CD4-positive, alpha-beta memory T cell (primary cell): ENCODE data around the gene DDX56. TPM values are rescaled to one million over a fixed set of nuclear protein-coding genes. Genes with fewer than 3 reads are reported as not detected.

Source experiments
- CTCF ChIA-PET: fragments of 350-600 bp; sonication (Branson Sonifier 250); formaldehyde crosslinking; loops from one replicate; lab custom pipeline; 2021; ENCODE audit warnings: inconsistent platforms; ENCODE audit not compliant: partially characterized antibody; lab: Charles Lee
- POLR2A ChIA-PET: fragments of 350-600 bp; sonication (Branson Sonifier 250); formaldehyde crosslinking; loops from one replicate; lab custom pipeline; 2021; ENCODE audit not compliant: partially characterized antibody; lab: Charles Lee
- DNase-seq, 5 donors: peaks; one replicate each; pipeline versions ENCODE4 v3.0.0 to v3.0.0-alpha.2; 2020 to 2022; ENCODE audit warnings: mixed read lengths in 1 of 5
- H3K27ac ChIP-seq: one replicate; pipeline ENCODE4 v1.7.0; 2013; ENCODE audit warnings: low read depth, low read length
- H3K27me3 ChIP-seq: 2 replicates; pipeline ENCODE4 v1.7.0; 2013; ENCODE audit warnings: mild to moderate bottlenecking, low read length, moderate library complexity; ENCODE audit not compliant: insufficient read depth
- H3K36me3 ChIP-seq: 2 replicates; pipeline ENCODE4 v1.7.0; 2013; ENCODE audit warnings: mild to moderate bottlenecking, low read length, moderate library complexity; ENCODE audit not compliant: insufficient read depth
- H3K4me1 ChIP-seq: 2 replicates; pipeline ENCODE4 v1.7.0; 2013; ENCODE audit warnings: mild to moderate bottlenecking, low read length, moderate library complexity; ENCODE audit not compliant: insufficient read depth
- H3K4me3 ChIP-seq, 2 donors: one replicate each; pipeline ENCODE4 v1.7.0; 2013; ENCODE audit warnings: low read length in 2 of 2, mild to moderate bottlenecking in 1 of 2
- H3K9me3 ChIP-seq, 2 donors: one replicate each; pipeline ENCODE4 v1.7.0; 2013; ENCODE audit warnings: low read length in 2 of 2, control low read depth in 1 of 2; ENCODE audit not compliant: control insufficient read depth in 1 of 2
- H3K27ac Mint-ChIP-seq, 7 donors: one replicate each; pipeline ENCODE4 v1.8.0; 2020 to 2021; ENCODE audit warnings: mixed read lengths in 7 of 7, mild to moderate bottlenecking in 6 of 7, inconsistent platforms in 3 of 7, moderate library complexity in 3 of 7
- H3K27me3 Mint-ChIP-seq, 2 donors: one replicate each; pipeline ENCODE4 v1.8.0; 2020 to 2021; ENCODE audit warnings: mixed read lengths in 2 of 2
- H3K36me3 Mint-ChIP-seq, 2 donors: one replicate each; pipeline ENCODE4 v1.8.0; 2020 to 2021; ENCODE audit warnings: mixed read lengths in 2 of 2, inconsistent platforms in 1 of 2, mild to moderate bottlenecking in 1 of 2
- H3K4me1 Mint-ChIP-seq, 4 donors: one replicate each; pipeline ENCODE4 v1.8.0; 2020 to 2021; ENCODE audit warnings: mixed read lengths in 4 of 4, mild to moderate bottlenecking in 1 of 4
- H3K4me3 Mint-ChIP-seq, 8 donors: one replicate each; pipeline ENCODE4 v1.8.0; 2020 to 2021; ENCODE audit warnings: mixed read lengths in 8 of 8, mild to moderate bottlenecking in 7 of 8, moderate library complexity in 6 of 8, inconsistent platforms in 3 of 8
- H3K9me3 Mint-ChIP-seq, 8 donors: one replicate each; pipeline ENCODE4 v1.8.0; 2020 to 2021; ENCODE audit warnings: mixed read lengths in 8 of 8, mild to moderate bottlenecking in 5 of 8, inconsistent platforms in 3 of 8, moderate library complexity in 1 of 8
- intact Hi-C: fragments of 100-400 bp; cut with micrococcal nuclease; formaldehyde crosslinking; loops from one replicate; pipeline ENCODE4 v1.15.1; 2023
- polyA plus RNA-seq, 2 donors: library from polyadenylated mRNA; unstranded; fragments of 300-500 nt; fragmentation: Illumina TruSeq; gene quantifications; one replicate each; pipeline ENCODE4 v1.2.3, GENCODE V29; 2021
- total RNA-seq, 2 experiments: library from RNA; stranded (reverse); gene quantifications; one replicate each; pipeline ENCODE4 v1.2.3, GENCODE V29; 2021

The DDX56 gene
- total and polyA plus RNA-seq, 4 experiments from 2014 or later: 48.9 to 114 (median 79.7) TPM

- no peaks in the 10 kb centered on the region for H3K27me3 ChIP-seq
- H3K9me3 Mint-ChIP-seq: no peaks in the 10 kb centered on the region
- CTCF ChIA-PET: no interaction called here
These were observed 33.1 kb downstream of the DDX56 start for GRCh38 chr7:44540592-44541027.

DNA sequence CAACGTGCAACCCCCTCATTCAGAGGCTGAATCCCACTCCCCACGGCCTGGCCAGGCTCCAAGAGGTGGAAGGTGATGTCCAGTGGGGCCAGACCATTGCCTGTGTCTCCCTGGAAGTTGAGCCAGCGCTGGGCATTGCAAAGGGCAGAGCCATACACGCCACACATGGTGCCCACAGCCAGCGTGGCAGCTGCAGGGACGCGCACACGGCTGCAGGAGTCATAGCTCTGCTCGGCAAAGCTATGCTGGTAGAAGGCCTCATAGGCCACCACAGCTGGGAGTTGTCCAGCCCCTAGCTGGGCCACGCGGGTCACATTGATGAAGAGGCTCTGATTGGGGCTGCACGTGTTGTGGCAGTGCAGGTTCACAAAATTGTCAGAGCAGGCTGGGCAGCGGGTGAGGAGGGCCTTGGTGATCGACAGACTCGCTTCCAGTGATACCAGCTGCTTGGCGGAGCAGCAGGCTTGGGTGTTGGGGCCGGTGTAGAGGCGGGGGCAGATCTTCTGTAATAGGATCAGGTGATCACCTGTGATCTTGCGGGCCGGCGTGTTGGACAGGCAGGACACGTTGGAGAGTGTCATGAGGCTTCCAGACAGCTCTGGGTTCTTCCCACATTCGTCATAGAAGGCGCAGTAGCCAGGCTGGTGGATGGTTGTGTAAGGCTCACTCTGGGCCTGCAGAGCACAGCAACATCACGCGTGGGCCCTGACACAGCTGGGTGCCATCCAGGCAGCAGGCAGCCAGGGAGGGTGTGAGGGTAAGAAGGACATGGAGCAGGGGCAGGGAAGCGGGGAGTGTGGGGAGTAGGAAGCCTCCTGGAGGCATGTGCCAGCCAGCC lies 33.8 kb downstream of the DDX56 start:
- H3K27ac ChIP-seq: no peak overlapping the region
- no peaks in the 10 kb centered on the region for H3K4me1 ChIP-seq
- H3K9me3 ChIP-seq: no peaks in the 10 kb centered on the region
- H3K36me3 Mint-ChIP-seq: no peaks in the 10 kb centered on the region
- no peaks in the 10 kb centered on the region for H3K4me1 Mint-ChIP-seq
- no peak overlapping the region for H3K4me3 Mint-ChIP-seq
- intact Hi-C loops: no loop called here
- CTCF ChIA-PET: no interaction called here
- DNase-seq: no peak
- peak overlapping the region in 1 of 7 donors; percentile 53 for H3K27ac Mint-ChIP-seq
- H3K9me3 Mint-ChIP-seq: no peaks in the 10 kb centered on the region
- H3K36me3 ChIP-seq: no peaks in the 10 kb centered on the region
- POLR2A ChIA-PET: no interaction called here
- peaks cover 0 to 2% of the 10 kb centered on the region in 2 donors for H3K27me3 Mint-ChIP-seq
- no peak overlapping the region for H3K4me3 ChIP-seq
- H3K27me3 ChIP-seq: no peaks in the 10 kb centered on the region

More at GRCh38 chr7:44540592-44541027, 33.1 kb downstream of the DDX56 start:
- no peak overlapping the region for H3K27ac ChIP-seq
- Mint-ChIP-seq H3K36me3 (no peaks in the 10 kb centered on the region), H3K4me1 (no peaks in the 10 kb centered on the region), H3K27me3 (peaks cover 0 to 2% of the 10 kb centered on the region in 2 donors), H3K27ac (no peak overlapping the region), H3K4me3 (no peak overlapping the region)
- DNase-seq: no peak
- no peak overlapping the region for H3K4me3 ChIP-seq
- H3K4me1 ChIP-seq: no peaks in the 10 kb centered on the region
- intact Hi-C loops: no loop called here
- POLR2A ChIA-PET: no interaction called here
- no peaks in the 10 kb centered on the region for H3K9me3 ChIP-seq
- H3K36me3 ChIP-seq: no peaks in the 10 kb centered on the region

- POLR2A ChIA-PET: no interaction called here
- H3K4me1 Mint-ChIP-seq: no peaks in the 10 kb centered on the region
- H3K4me3 Mint-ChIP-seq: no peak overlapping the region
- no peaks in the 10 kb centered on the region for H3K9me3 ChIP-seq
- no peaks in the 10 kb centered on the region for H3K36me3 ChIP-seq
- H3K27me3 Mint-ChIP-seq: peaks cover 0 to 2% of the 10 kb centered on the region in 2 donors
- CTCF ChIA-PET: no interaction called here
- intact Hi-C loops: no loop called here
- H3K27me3 ChIP-seq: no peaks in the 10 kb centered on the region
- no peaks in the 10 kb centered on the region for H3K36me3 Mint-ChIP-seq
- H3K4me1 ChIP-seq: no peaks in the 10 kb centered on the region
- no peak for DNase-seq
- H3K27ac Mint-ChIP-seq: no peak overlapping the region
- no peak overlapping the region for H3K27ac ChIP-seq
- H3K4me3 ChIP-seq: no peak overlapping the region
- H3K9me3 Mint-ChIP-seq: no peaks in the 10 kb centered on the region
These were observed 34.7 kb downstream of the DDX56 start for GRCh38 chr7:44538798-44539668.

GRCh38 chr7:44538093-44538797 lies 35.5 kb downstream of the DDX56 start:
- Mint-ChIP-seq H3K4me3 (no peak overlapping the region), H3K27ac (no peak overlapping the region), H3K27me3 (peaks cover 0 to 2% of the 10 kb centered on the region in 2 donors), H3K36me3 (no peaks in the 10 kb centered on the region), H3K4me1 (no peaks in the 10 kb centered on the region), H3K9me3 (no peaks in the 10 kb centered on the region)
- intact Hi-C loops: no loop called here
- no peaks in the 10 kb centered on the region for H3K36me3 ChIP-seq
- H3K4me3 ChIP-seq: no peak overlapping the region
- no peaks in the 10 kb centered on the region for H3K4me1 ChIP-seq
- CTCF ChIA-PET: no interaction called here
- no peak overlapping the region for H3K27ac ChIP-seq
- no peak for DNase-seq
- POLR2A ChIA-PET: no interaction called here
- no peaks in the 10 kb centered on the region for H3K9me3 ChIP-seq
- H3K27me3 ChIP-seq: no peaks in the 10 kb centered on the region

- no peaks in the 10 kb centered on the region for H3K9me3 ChIP-seq
- Mint-ChIP-seq H3K27ac (no peak overlapping the region), H3K4me1 (no peaks in the 10 kb centered on the region), H3K4me3 (no peak overlapping the region), H3K27me3 (no peaks in the 10 kb centered on the region), H3K9me3 (no peaks in the 10 kb centered on the region), H3K36me3 (no peaks in the 10 kb centered on the region)
- no peak for DNase-seq
- H3K27me3 ChIP-seq: no peaks in the 10 kb centered on the region
- no peak overlapping the region for H3K27ac ChIP-seq
- no peaks in the 10 kb centered on the region for H3K4me1 ChIP-seq
- ChIA-PET POLR2A (no interaction called here), CTCF (no interaction called here)
- H3K36me3 ChIP-seq: no peaks in the 10 kb centered on the region
- no peak overlapping the region for H3K4me3 ChIP-seq
- intact Hi-C loops: no loop called here
These were observed 36.3 kb downstream of the DDX56 start for GRCh38 chr7:44537442-44537841.

DNA sequence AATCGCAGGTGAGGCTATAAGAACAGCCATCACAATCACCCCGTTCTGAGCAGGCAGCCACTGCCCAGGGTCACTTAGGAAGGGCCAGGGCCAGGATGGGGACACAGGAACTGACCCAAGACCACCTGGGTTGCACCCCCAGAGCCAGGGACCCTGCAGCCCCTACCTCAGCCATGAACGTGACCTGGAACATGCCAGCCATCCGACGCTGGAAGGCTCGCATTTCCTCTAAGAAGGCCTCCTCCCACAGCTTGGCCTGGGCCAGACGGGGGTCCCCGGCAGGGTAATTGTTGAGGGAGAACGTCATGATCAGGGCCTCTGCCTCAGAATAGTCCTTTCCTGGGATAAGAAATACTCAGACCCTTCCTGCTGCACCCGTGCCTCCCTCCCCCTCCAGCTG lies 37.6 kb downstream of the DDX56 start:
- Histone ChIP-seq H3K9me3 (no peaks in the 10 kb centered on the region), H3K27me3 (no peaks in the 10 kb centered on the region), H3K4me3 (no peak overlapping the region), H3K27ac (no peak overlapping the region), H3K4me1 (no peaks in the 10 kb centered on the region), H3K36me3 (no peaks in the 10 kb centered on the region)
- peaks cover 0 to 2% (median 0%) of the 10 kb centered on the region in 4 donors for H3K4me1 Mint-ChIP-seq
- DNase-seq: no peak
- H3K4me3 Mint-ChIP-seq: no peak overlapping the region
- intact Hi-C loops: no loop called here
- H3K9me3 Mint-ChIP-seq: no peaks in the 10 kb centered on the region
- H3K36me3 Mint-ChIP-seq: no peaks in the 10 kb centered on the region
- ChIA-PET POLR2A (no interaction called here), CTCF (interaction anchor here (1.5 to 2.1 kb wide), 2 partner anchors 25 to 311 kb away, joined by 3 to 5 read pairs; no protein-coding TSS in a partner anchor)
- H3K27me3 Mint-ChIP-seq: no peaks in the 10 kb centered on the region
- H3K27ac Mint-ChIP-seq: no peak overlapping the region
